Fibroblast of upper back skin (primary cell): Measurements from ENCODE around the gene REC114.
"Not testable (repeated sequence)": the region's sequence is repeated elsewhere in the genome, so short reads cannot be mapped to it uniquely, and the experiment has no call there.

Experiments
- DNase-seq: peaks from one replicate; pipeline ENCODE4 v3.0.0-alpha.2; 2013

REC114 gene

GRCh38 chr15:73442968-73443367, at the start of gene REC114:
Gene REC114 (plus strand): TSS chr15:73443164. CDS start chr15:73443186, 22 bp downstream.
- DNase-seq, result no peak

GRCh38 chr15:73393336-73393735, 49.6 kb upstream of the REC114 start:
- DNase-seq, result no peak

GRCh38 chr15:73394782-73395181, 48.2 kb upstream of the REC114 start:
- DNase-seq, result no peak

GRCh38 chr15:73395671-73396070, 47.3 kb upstream of the REC114 start:
- no peak for DNase-seq

GRCh38 chr15:73397461-73397860, 45.5 kb upstream of the REC114 start:
- DNase-seq, result no peak

- no peak for DNase-seq
Observed at GRCh38 chr15:73398861-73399260, 44.1 kb upstream of the REC114 start.

- peak; percentile 59 for DNase-seq
Observed at GRCh38 chr15:73400222-73400621, 42.7 kb upstream of the REC114 start.

GRCh38 chr15:73403171-73403570, 39.8 kb upstream of the REC114 start:
- no peak for DNase-seq

GRCh38 chr15:73414876-73415275, 28.1 kb upstream of the REC114 start:
- no peak for DNase-seq

- no peak for DNase-seq
Observed at GRCh38 chr15:73424506-73424905, 18.5 kb upstream of the REC114 start.

- no peak for DNase-seq
Observed at GRCh38 chr15:73425510-73425909, 17.5 kb upstream of the REC114 start.

GRCh38 chr15:73426323-73426994, 16.5 kb upstream of the REC114 start:
- no peak for DNase-seq

GRCh38 chr15:73431329-73431728, 11.6 kb upstream of the REC114 start:
- DNase-seq, result not testable (repeated sequence)

- DNase-seq, result no peak
Observed at GRCh38 chr15:73433873-73434272, 9.1 kb upstream of the REC114 start.

- no peak for DNase-seq
Observed at GRCh38 chr15:73436613-73437012, 6.4 kb upstream of the REC114 start.

GRCh38 chr15:73437543-73438109, 5.3 kb upstream of the REC114 start:
- DNase-seq, result no peak

GRCh38 chr15:73438651-73439050, 4.3 kb upstream of the REC114 start:
- DNase-seq, result no peak

- no peak for DNase-seq
Observed at GRCh38 chr15:73440571-73440970, 2.4 kb upstream of the REC114 start.

- DNase-seq, result no peak
Observed at GRCh38 chr15:73442421-73442820, 543 bp upstream of the REC114 start.

- DNase-seq, result not testable (repeated sequence)
Observed at GRCh38 chr15:73447471-73447870, 4.5 kb downstream of the REC114 start.

GRCh38 chr15:73448158-73448758, 5.3 kb downstream of the REC114 start:
- DNase-seq, result not testable (repeated sequence)

- DNase-seq, result not testable (repeated sequence)
Observed at GRCh38 chr15:73449980-73450379, 7.0 kb downstream of the REC114 start.

- no peak for DNase-seq
Observed at GRCh38 chr15:73454096-73454495, 11.1 kb downstream of the REC114 start.

- no peak for DNase-seq
Observed at GRCh38 chr15:73455876-73456275, 12.9 kb downstream of the REC114 start.
